Hepatocyte (in vitro differentiated cells): Measurements from ENCODE around the gene SMYD5.

ENCODE experiments used
- EZH2 ChIP-seq: fragments of 200-600 bp; sonication (generic); IDR thresholded peaks from 2 replicates; pipeline ENCODE4 v1.6.1; 2016; ENCODE audit warnings: antibody characterized with exemption, mild to moderate bottlenecking, borderline replicate concordance
- EZH2phosphoT487 ChIP-seq: fragments of 200-600 bp; sonication (generic); IDR thresholded peaks from one replicate; pipeline ENCODE4 v1.6.1; 2018; ENCODE audit warnings: antibody characterized with exemption, mild to moderate bottlenecking, low read depth, moderate library complexity; ENCODE audit not compliant: unreplicated experiment, severe bottlenecking
- TF ChIP-seq, protein P1 (sequence below): fragments of 200-600 bp; sonication (generic); IDR thresholded peaks from 2 replicates; pipeline ENCODE4 v1.5.1; 2016; ENCODE audit warnings: antibody characterized with exemption, mild to moderate bottlenecking; ENCODE audit not compliant: poor library complexity

- TF ChIP-seq EZH2: no peak
- TF ChIP-seq, protein P1, sequence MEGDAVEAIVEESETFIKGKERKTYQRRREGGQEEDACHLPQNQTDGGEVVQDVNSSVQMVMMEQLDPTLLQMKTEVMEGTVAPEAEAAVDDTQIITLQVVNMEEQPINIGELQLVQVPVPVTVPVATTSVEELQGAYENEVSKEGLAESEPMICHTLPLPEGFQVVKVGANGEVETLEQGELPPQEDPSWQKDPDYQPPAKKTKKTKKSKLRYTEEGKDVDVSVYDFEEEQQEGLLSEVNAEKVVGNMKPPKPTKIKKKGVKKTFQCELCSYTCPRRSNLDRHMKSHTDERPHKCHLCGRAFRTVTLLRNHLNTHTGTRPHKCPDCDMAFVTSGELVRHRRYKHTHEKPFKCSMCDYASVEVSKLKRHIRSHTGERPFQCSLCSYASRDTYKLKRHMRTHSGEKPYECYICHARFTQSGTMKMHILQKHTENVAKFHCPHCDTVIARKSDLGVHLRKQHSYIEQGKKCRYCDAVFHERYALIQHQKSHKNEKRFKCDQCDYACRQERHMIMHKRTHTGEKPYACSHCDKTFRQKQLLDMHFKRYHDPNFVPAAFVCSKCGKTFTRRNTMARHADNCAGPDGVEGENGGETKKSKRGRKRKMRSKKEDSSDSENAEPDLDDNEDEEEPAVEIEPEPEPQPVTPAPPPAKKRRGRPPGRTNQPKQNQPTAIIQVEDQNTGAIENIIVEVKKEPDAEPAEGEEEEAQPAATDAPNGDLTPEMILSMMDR: no peak
- no peak for TF ChIP-seq EZH2phosphoT487
Observed at GRCh38 chr2:73253400-73253799, 39.4 kb downstream of the SMYD5 start.
